Mesenchymal stem cell (in vitro differentiated cells and primary cell): Measurements from ENCODE around the gene CSGALNACT2.

Experiments used
- DNase-seq: peaks from one replicate; pipeline ENCODE4 v3.0.0-alpha.2; 2013
- H2AFZ ChIP-seq: one replicate; pipeline ENCODE4 v1.6.1; 2013; ENCODE audit warnings: low read depth, mild to moderate bottlenecking, control low read depth, inconsistent platforms, low read length, moderate library complexity
- H2AK5ac ChIP-seq: 2 replicates; pipeline ENCODE4 v1.6.1; 2013; ENCODE audit warnings: low read length, moderate library complexity, mild to moderate bottlenecking, inconsistent platforms; ENCODE audit not compliant: severe bottlenecking
- H2BK120ac ChIP-seq: one replicate; pipeline ENCODE4 v1.6.1; 2013; ENCODE audit warnings: low read depth, mild to moderate bottlenecking, inconsistent platforms, low read length, moderate library complexity
- H2BK12ac ChIP-seq, 2 experiments: one replicate each; pipeline ENCODE4 v1.6.1; 2013; ENCODE audit warnings: inconsistent platforms in 2 of 2, low read length in 2 of 2, mild to moderate bottlenecking in 2 of 2, moderate library complexity in 2 of 2, control low read depth in 1 of 2
- H2BK15ac ChIP-seq: one replicate; pipeline ENCODE4 v1.6.1; 2013; ENCODE audit warnings: mild to moderate bottlenecking, low read depth, inconsistent platforms; ENCODE audit not compliant: poor library complexity, severe bottlenecking
- H2BK5ac ChIP-seq: 2 replicates; pipeline ENCODE4 v1.6.1; 2013; ENCODE audit warnings: low read depth, mild to moderate bottlenecking, low read length, control low read depth, inconsistent platforms; ENCODE audit not compliant: poor library complexity, severe bottlenecking
- H3K14ac ChIP-seq, 2 experiments: one replicate each; pipeline ENCODE4 v1.6.1; 2013; ENCODE audit warnings: inconsistent platforms in 2 of 2, low read length in 2 of 2, control low read depth in 1 of 2, mild to moderate bottlenecking in 1 of 2, moderate library complexity in 1 of 2
- H3K18ac ChIP-seq, 2 experiments: one replicate each; pipeline ENCODE4 v1.6.1; 2013; ENCODE audit warnings: inconsistent platforms in 2 of 2, low read length in 2 of 2, control low read depth in 1 of 2, low read depth in 1 of 2, mild to moderate bottlenecking in 1 of 2
- H3K23ac ChIP-seq, 2 experiments: one replicate each; pipeline ENCODE4 v1.6.1; 2013; ENCODE audit warnings: inconsistent platforms in 2 of 2, low read length in 2 of 2, mild to moderate bottlenecking in 2 of 2, moderate library complexity in 2 of 2, control low read depth in 1 of 2
- H3K27ac ChIP-seq: 2 replicates; pipeline ENCODE4 v1.5.1; 2013; ENCODE audit warnings: mild to moderate bottlenecking, moderate library complexity, low read length, control low read depth, inconsistent platforms; ENCODE audit not compliant: poor library complexity, severe bottlenecking
- H3K27me3 ChIP-seq, 2 experiments: 2 replicates each; pipeline versions ENCODE4 v1.6.1 to v1.7.0; 2013; ENCODE audit warnings: low read length in 2 of 2, mild to moderate bottlenecking in 2 of 2, moderate library complexity in 2 of 2, control low read depth in 1 of 2, inconsistent platforms in 1 of 2; ENCODE audit not compliant: control insufficient read depth in 1 of 2, insufficient read depth in 1 of 2
- H3K36me3 ChIP-seq, 2 experiments: 2 replicates each; pipeline versions ENCODE4 v1.6.1 to v1.7.0; 2013; ENCODE audit warnings: low read length in 2 of 2, control low read depth in 1 of 2, inconsistent platforms in 1 of 2, low read depth in 1 of 2, mild to moderate bottlenecking in 1 of 2; ENCODE audit not compliant: insufficient read depth in 2 of 2, control insufficient read depth in 1 of 2
- H3K4ac ChIP-seq, 2 experiments: one replicate each; pipeline ENCODE4 v1.6.1; 2013; ENCODE audit warnings: inconsistent platforms in 2 of 2, low read length in 2 of 2, mild to moderate bottlenecking in 2 of 2, moderate library complexity in 2 of 2, control low read depth in 1 of 2, low read depth in 1 of 2
- H3K4me1 ChIP-seq: 2 replicates; pipeline ENCODE4 v1.6.1; 2013; ENCODE audit warnings: low read depth, low read length, control low read depth; ENCODE audit not compliant: control insufficient read depth, insufficient read depth
- H3K4me2 ChIP-seq: 2 replicates; pipeline ENCODE4 v1.6.1; 2013; ENCODE audit warnings: low read length, mild to moderate bottlenecking, inconsistent platforms; ENCODE audit not compliant: poor library complexity, severe bottlenecking
- H3K4me3 ChIP-seq, 2 experiments: 2 replicates each; pipeline versions ENCODE4 v1.5.1 to v1.7.0; 2013; ENCODE audit warnings: low read length in 2 of 2, mild to moderate bottlenecking in 2 of 2, control low read depth in 1 of 2, low read depth in 1 of 2; ENCODE audit not compliant: insufficient read depth in 1 of 2
- H3K79me1 ChIP-seq: replicated peaks from 2 replicates; pipeline ENCODE4 v1.6.1; 2013; ENCODE audit warnings: mild to moderate bottlenecking, control low read depth, low read length, inconsistent platforms; ENCODE audit not compliant: poor library complexity, severe bottlenecking
- H3K9ac ChIP-seq: 2 replicates; pipeline ENCODE4 v1.7.0; 2013; ENCODE audit warnings: mild to moderate bottlenecking, low read length, moderate library complexity
- H3K9me3 ChIP-seq: 2 replicates; pipeline ENCODE4 v1.7.0; 2013; ENCODE audit warnings: mild to moderate bottlenecking, low read length; ENCODE audit not compliant: control insufficient read depth
- H4K8ac ChIP-seq: one replicate; pipeline ENCODE4 v1.6.1; 2013; ENCODE audit warnings: inconsistent platforms, mild to moderate bottlenecking, low read length, moderate library complexity
- H4K91ac ChIP-seq: one replicate; pipeline ENCODE4 v1.6.1; 2013; ENCODE audit warnings: mild to moderate bottlenecking, low read length, inconsistent platforms
- whole genome bisulfite sequencing: methylation state at CpG from one replicate; pipeline ENCODE4 v1.1.7; 2013; ENCODE audit warnings: mixed read lengths; 5-methylcytosine and 5-hydroxymethylcytosine counted together

Gene CSGALNACT2

DNA sequence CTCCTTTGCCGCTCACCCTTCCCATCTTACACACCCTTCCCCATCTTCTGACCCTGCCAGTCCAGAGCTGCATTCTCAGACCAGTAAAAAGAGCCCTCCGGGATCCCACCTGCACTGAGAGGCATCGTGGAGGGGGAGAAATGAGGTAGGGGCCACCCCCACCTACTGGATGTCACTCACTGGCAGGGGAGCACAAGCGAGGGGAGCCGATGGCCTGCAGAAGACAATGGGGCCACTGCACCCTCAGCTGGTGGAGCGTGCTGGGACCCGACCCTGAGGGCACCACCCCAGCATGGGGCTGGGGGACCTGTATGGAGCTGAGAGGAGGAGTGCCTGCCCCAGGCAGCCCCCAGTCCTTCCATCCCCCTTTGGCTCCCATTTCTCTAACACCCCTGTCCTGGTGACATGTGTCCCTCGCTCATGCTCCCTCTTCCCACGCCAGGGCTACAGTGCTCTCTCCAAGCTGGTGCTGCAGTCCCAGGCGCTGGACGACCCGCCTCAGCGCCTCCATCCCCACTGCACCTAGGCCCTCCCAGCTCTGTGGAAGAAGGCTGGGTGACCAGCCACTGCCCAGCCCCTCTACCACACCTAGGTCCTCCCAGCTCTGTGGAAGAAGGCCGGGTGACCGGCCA lies 78.8 kb downstream of the CSGALNACT2 start:
- Histone ChIP-seq H2BK120ac (no peak overlapping the region), H3K14ac (no peak overlapping the region), H3K18ac (no peak overlapping the region), H3K79me1 (no peaks in the 10 kb centered on the region), H3K27ac (no peak overlapping the region), H4K91ac (no peak overlapping the region), H2BK12ac (no peak overlapping the region), H3K23ac (no peak overlapping the region), H4K8ac (no peak overlapping the region), H3K4me2 (no peak overlapping the region), H3K36me3 (no peaks in the 10 kb centered on the region), H2AK5ac (no peak overlapping the region), H3K4me1 (peaks cover 29% of the 10 kb centered on the region), H2AFZ (no peak overlapping the region), H3K9me3 (no peaks in the 10 kb centered on the region), H3K4me3 (no peak overlapping the region), H3K9ac (no peak overlapping the region), H2BK5ac (no peak overlapping the region), H3K4ac (no peak overlapping the region), H3K27me3 (peaks cover 41 to 90% of the 10 kb centered on the region in 2 experiments), H2BK15ac (no peak overlapping the region)
- DNase-seq = no peak
- 80% methylated on average over 14 of the region's 15 CpGs for WGBS

DNA sequence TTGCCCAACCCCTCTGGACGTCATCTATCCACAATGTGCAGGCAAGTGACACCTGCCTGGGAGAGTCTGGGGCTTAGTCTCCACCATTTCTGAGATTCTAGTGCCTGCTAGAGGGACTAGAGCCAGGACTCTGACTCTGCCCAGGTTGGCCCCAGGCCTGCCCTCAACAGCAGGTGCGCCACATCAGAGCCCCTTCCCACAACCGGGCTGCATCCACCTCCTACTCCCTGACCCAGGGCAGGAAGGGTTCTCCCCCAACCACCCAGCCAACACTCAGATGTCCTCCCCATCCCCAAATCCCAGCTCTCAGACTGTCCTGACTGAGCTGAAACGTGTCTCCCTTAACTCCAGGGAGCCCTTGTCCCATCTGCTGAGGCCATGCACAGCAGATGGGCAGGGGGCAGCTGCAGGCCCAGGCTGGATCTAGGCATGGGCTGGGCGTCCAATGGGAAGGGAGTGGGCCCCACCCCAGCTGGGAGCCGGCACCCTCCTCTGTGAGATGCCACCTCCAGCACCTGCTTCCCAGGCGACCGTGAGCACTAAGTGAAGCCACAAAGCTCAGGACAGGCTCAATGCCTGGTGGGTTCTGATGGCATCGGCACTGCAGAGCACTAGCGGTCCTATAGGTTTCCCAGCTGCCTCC lies 79.4 kb downstream of the CSGALNACT2 start:
- 73% methylated on average over 10 of the region's 10 CpGs for WGBS
- Histone ChIP-seq H3K27ac (no peak overlapping the region), H3K23ac (no peak overlapping the region), H2AFZ (no peak overlapping the region), H2BK120ac (no peak overlapping the region), H3K4ac (no peak overlapping the region), H2AK5ac (no peak overlapping the region), H4K91ac (no peak overlapping the region), H3K14ac (no peak overlapping the region), H3K4me2 (no peak overlapping the region), H2BK15ac (no peak overlapping the region), H3K4me1 (peaks cover 27% of the 10 kb centered on the region), H4K8ac (no peak overlapping the region), H2BK12ac (no peak overlapping the region), H3K9ac (no peak overlapping the region), H3K36me3 (no peaks in the 10 kb centered on the region), H3K27me3 (peaks cover 47 to 90% of the 10 kb centered on the region in 2 experiments), H3K9me3 (no peaks in the 10 kb centered on the region), H3K79me1 (no peaks in the 10 kb centered on the region), H3K18ac (no peak overlapping the region), H3K4me3 (no peak overlapping the region), H2BK5ac (no peak overlapping the region)
- no peak for DNase-seq

DNA sequence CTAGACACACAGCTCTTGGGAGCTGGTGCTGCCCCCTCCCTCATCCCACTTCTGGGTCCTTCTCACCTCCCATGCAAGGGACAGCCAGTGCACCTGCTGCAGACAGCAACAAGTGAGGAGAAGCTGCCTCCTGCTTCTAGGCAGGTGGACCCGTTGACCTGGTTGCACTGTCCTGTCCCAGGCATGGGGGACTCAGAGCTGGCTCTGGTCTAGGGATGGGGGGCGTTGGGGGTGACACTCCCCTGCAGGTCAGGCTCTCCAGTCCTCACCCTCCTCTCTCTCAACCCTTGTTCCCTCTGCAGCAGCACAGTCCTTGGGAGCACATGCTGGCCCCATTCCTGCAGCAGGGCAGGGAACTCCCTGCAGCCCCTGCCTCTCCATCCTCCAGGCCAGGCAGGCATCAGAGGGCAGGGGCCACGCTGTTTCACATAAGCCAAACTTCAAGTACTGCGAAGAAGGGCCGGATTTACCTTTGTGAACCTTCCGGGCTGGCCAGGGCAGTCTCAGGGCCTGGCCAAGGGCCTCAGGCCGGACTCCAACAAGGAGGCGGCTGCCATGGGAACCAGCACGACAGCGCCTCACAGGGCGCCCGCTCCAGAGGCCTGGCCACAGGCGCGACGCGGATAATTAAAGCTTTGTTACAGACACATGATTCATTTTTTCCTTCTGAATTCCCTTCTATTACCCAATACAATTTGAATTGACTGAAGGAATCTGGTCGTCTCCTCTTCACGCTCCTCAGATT lies 80.1 kb downstream of the CSGALNACT2 start:
- no peak overlapping the region for H4K91ac ChIP-seq
- no peak overlapping the region for H2BK5ac ChIP-seq
- H3K14ac ChIP-seq = peak overlapping the region in 1 of 2 experiments; percentile 62
- H3K9ac ChIP-seq = no peak overlapping the region
- H4K8ac ChIP-seq = no peak overlapping the region
- no peak overlapping the region for H3K4ac ChIP-seq
- H2AFZ ChIP-seq = no peak overlapping the region
- no peak overlapping the region for H2BK15ac ChIP-seq
- 80% methylated on average over 18 of the region's 18 CpGs for WGBS
- H3K23ac ChIP-seq = no peak overlapping the region
- DNase-seq = no peak
- no peak overlapping the region for H2BK12ac ChIP-seq
- no peak overlapping the region for H3K27ac ChIP-seq
- H3K18ac ChIP-seq = no peak overlapping the region
- no peaks in the 10 kb centered on the region for H3K36me3 ChIP-seq
- H3K4me2 ChIP-seq = no peak overlapping the region
- H3K27me3 ChIP-seq = peaks cover 50 to 89% of the 10 kb centered on the region in 2 experiments
- no peak overlapping the region for H2BK120ac ChIP-seq
- no peak overlapping the region for H3K4me3 ChIP-seq
- peaks cover 27% of the 10 kb centered on the region for H3K4me1 ChIP-seq
- no peaks in the 10 kb centered on the region for H3K79me1 ChIP-seq
- no peak overlapping the region for H2AK5ac ChIP-seq
- no peaks in the 10 kb centered on the region for H3K9me3 ChIP-seq
